SK-N-SH treated with all-trans-retinoic acid at 6 μM for 48 hours (cell line): ENCODE results near the gene ING3.

Experiments used
- ARNTL ChIP-seq: fragments of 450-650 bp; formaldehyde crosslinking; IDR thresholded peaks from 2 replicates; pipeline ENCODE4 v1.5.0; 2020; ENCODE audit warnings: low read depth, mild to moderate bottlenecking, moderate library complexity, borderline replicate concordance
- BACH2 ChIP-seq: fragments of 250-450 bp; sonication (Bioruptor Pico); IDR thresholded peaks from 2 replicates; pipeline ENCODE4 v1.9.0; 2021; ENCODE audit warnings: mild to moderate bottlenecking, borderline replicate concordance
- ESRRG ChIP-seq: fragments of 250-450 bp; sonication (Bioruptor Pico); IDR thresholded peaks from 2 replicates; pipeline ENCODE4 v1.6.1; 2021; ENCODE audit warnings: mild to moderate bottlenecking
- RARB ChIP-seq: fragments of 250-450 bp; sonication (Bioruptor Pico); IDR thresholded peaks from 2 replicates; pipeline ENCODE4 v1.8.0; 2021; ENCODE audit warnings: mild to moderate bottlenecking, moderate library complexity
- TCF4 ChIP-seq: fragments of 250-450 bp; sonication (Bioruptor Pico); IDR thresholded peaks from 2 replicates; pipeline ENCODE4 v1.8.0; 2021; ENCODE audit warnings: mild to moderate bottlenecking, moderate library complexity, borderline replicate concordance
- TOX ChIP-seq: fragments of 250-450 bp; sonication (Bioruptor Pico); IDR thresholded peaks from 2 replicates; pipeline ENCODE4 v1.8.0; 2021; ENCODE audit warnings: mild to moderate bottlenecking, moderate library complexity, borderline replicate concordance
- ZFP3 ChIP-seq: fragments of 250-450 bp; sonication (Bioruptor Pico); IDR thresholded peaks from 2 replicates; pipeline ENCODE4 v1.5.0; 2020; ENCODE audit warnings: mild to moderate bottlenecking, moderate library complexity
- TF ChIP-seq, protein P1 (sequence below): fragments of 250-450 bp; sonication (Bioruptor Pico); IDR thresholded peaks from 2 replicates; pipeline ENCODE4 v1.5.1; 2020; ENCODE audit warnings: low read depth, mild to moderate bottlenecking, moderate library complexity

DNA sequence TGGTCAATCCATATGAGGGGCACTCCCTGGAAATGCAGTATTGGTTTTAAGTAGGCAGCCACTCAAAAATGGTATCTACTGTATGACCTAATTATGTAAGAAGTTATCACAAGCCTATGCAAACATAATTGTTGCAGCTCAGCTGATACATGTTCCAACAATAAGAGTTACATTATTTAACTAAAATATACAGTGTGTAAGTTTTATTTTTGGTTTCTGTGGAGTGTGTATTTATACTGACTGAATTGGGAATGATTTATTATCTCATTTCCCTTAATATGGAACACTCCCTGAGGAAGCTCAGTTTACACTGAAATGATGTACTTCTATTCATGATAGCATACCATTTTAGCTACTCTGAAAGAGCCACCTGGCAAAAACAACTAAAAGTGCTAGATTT lies 2.6 kb upstream of the ING3 start:
- no peak for TF ChIP-seq TOX (CRISPR knock-in tag)
- no peak for TF ChIP-seq ZFP3 (CRISPR knock-in tag)
- no peak for TF ChIP-seq ESRRG (CRISPR knock-in tag)
- TF ChIP-seq TCF4 (CRISPR knock-in tag) = no peak
- TF ChIP-seq BACH2 = no peak
- TF ChIP-seq, protein P1, sequence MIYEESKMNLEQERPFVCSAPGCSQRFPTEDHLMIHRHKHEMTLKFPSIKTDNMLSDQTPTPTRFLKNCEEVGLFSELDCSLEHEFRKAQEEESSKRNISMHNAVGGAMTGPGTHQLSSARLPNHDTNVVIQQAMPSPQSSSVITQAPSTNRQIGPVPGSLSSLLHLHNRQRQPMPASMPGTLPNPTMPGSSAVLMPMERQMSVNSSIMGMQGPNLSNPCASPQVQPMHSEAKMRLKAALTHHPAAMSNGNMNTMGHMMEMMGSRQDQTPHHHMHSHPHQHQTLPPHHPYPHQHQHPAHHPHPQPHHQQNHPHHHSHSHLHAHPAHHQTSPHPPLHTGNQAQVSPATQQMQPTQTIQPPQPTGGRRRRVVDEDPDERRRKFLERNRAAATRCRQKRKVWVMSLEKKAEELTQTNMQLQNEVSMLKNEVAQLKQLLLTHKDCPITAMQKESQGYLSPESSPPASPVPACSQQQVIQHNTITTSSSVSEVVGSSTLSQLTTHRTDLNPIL = no peak
- no peak for TF ChIP-seq RARB (CRISPR knock-in tag)
- TF ChIP-seq ARNTL (CRISPR knock-in tag) = no peak
